T-helper 22 cell (primary cell): ENCODE results near the gene SPATA21.
"Not testable (repeated sequence)": the region's sequence is repeated elsewhere in the genome, so short reads cannot be mapped to it uniquely, and the experiment has no call there.

Experiments
- DNase-seq: peaks from one replicate; pipeline ENCODE4 v3.0.0-alpha.2; 2020; ENCODE audit warnings: low read depth

The SPATA21 gene, protein sequence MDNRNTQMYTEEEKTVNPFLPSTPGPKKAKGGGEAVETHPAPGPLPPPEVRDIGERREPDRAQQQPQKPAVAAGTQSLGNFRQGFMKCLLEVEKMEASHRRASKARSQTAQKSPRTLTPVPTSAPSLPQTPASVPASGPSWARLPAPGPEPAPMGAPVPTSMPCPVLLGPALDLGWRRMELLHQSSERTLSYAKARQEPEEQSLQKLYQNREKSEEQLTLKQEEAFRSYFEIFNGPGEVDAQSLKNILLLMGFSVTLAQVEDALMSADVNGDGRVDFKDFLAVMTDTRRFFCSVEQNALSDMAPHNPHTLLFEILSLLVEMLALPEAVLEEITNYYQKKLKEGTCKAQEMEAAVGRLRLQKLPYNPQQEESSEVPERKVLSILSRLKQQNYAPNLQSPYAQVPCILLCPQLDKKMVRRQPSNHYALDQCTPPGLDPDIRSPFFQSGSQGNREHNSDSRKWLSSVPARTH

DNA sequence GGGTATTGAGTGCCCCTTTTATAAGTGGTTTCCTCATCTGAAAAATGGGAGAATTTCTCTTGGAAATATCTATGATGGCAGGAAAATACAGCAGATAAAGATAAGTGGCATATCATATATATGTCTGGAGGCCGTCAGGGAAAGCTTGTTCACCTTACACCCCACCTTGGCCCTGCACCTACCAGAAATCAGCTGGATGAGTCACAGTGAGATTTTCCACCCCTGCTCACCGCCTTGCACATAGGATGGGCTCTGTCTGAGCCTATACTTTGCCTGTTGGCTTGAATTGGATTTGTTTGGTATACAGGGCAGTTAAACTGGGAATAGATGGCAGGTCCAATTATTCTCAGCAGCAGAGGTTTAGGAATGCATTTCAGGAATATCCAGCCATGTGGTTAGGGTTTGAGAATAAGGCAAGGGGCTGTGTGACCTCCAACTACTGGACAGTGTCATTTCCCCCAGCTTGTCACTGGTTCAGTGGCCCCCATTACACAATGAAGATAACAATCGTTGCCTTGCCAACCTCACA lies at the start of gene SPATA21:
Gene SPATA21 (minus strand): TSS at position 479 of the 529 bp plus-strand sequence. CDS start 6,053 bp downstream, outside the sequence.
- DNase-seq = no peak

DNA sequence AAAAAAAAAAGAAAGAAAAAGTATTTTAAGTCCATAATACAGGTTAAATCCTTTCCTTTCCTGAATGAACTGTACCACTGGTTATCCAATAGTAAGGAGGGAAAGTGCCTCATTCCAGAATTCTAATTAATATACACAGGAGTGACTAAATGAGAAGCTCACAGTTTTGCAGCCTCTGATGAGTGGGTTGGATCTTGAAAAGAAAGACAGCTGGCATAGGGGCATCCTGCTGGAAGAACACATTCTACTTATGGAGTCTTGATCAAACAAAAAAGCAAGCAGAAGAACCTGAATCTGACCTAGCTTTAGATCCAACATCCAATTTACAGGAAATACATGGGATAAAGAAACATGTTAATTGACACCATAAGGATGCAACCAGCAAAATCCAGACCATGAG lies 49.8 kb upstream of the SPATA21 start:
- not testable (repeated sequence) for DNase-seq

DNA sequence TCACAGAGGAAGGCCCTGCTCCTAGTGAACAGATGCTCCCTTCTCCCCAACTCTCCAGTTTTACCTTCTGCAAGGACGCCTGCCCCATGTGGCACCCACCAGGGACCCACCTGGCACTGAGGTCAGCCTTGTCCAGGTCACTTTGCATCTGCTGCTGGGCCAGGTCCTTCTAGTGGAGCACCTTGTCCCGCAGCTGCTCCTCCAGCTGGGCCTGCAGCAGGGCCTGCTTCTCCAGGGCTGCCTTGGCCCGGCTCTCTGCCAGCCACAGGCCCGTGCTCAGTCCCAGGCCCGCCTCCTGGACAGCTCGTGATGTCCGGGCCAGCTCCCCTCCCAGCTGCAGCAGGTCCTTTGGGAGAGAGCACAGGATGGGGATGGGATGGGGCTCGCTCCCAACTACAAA lies 49.1 kb upstream of the SPATA21 start:
- not testable (repeated sequence) for DNase-seq

DNA sequence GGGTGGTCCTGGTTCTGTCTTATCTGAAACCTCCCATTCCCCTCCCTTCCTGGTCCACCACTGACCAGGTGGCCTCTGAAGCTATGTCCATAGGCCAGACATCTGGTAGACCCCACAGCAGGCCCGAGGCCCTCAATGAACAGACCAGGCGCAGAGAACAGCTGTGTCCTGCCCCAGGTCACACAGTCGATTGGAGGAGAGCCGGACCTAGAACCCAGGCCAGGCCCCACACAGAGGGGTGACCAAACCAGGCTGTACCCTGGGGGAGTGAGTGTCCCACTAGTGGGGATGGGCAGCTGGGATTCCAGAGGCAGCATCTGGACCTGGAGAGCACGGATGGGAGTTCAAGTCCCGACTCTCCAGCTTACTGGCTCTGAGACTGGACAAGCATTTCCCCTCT lies 47.7 kb upstream of the SPATA21 start:
- no peak for DNase-seq

DNA sequence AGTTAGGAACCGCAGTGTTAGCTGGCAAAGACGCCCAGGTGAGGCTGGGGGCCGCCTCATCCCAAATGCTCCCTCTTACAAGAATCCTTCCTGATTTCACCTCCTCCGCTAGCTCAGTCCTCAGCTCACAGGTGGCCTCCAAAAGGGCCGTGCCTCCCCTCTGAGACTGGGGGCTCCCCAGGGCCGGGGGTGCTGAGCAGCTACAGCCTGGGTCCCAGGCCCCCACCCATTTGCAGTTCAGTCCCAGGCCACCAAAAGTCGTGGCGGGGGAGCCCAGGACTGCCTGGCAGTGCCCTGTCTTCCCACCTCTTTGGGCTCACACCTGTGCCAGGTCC lies 47.2 kb upstream of the SPATA21 start:
- no peak for DNase-seq

DNA sequence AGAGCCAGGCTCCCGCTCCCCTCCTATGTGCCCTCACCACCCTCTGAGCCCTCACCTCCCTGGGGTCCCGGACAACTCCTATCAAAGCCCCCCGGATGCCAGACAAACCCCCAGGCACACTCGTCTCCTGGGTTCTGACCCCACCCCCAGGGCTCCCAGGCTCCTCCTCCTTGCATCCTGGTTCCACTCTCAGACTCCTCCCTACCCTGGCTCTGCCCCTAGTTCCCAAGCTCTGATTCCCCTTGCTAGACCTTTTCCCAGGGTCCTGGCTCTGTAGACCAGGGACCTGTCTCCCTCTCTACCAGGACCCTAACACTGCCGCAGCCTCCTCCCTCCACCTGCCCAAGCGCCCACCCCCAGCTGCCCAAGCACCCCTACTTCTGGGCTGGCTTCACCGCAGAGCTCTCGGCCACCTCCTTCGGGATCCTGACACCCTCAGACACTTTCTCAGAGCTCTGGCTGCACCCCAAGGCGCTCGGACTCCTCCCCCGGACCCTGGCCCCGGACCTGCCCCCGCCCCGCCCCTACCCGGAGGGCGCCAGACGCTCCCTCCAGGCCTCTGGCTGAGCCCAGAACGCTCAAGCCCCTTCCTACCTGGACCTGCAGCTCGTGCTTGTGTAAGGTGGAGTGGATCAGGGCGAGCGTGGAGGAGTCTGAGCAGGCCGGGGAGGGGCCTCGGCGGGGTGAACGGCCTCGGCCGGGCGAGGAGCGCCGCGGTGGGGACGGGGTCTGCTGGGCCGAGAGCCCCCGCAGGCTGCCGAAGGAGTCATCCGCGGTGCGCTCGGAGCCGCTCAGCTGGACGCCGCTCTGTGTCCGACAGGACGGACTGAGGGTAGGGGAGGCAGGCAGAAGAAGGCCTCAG lies 46.6 kb upstream of the SPATA21 start:
- not testable (repeated sequence) for DNase-seq

DNA sequence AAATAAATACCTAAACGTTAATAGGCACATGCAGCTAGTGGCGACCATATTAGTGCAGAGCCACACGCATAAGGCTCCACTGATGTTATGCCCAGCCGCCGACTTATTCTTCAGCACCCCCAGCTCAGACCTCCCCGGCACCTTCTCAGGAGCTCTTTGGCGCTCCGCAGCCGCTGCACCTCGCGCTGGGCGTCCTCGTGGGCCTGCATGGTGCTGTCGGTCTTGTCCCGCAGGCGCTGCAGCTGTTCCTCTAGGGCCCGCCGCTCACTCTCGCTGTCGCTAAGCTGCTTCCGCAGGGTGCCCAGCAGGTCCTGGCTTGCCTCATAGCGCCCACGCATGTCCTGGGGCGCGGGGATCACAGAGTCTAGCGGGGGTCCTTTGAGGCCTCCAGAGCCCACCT lies 45.9 kb upstream of the SPATA21 start:
- DNase-seq = not testable (repeated sequence)

DNA sequence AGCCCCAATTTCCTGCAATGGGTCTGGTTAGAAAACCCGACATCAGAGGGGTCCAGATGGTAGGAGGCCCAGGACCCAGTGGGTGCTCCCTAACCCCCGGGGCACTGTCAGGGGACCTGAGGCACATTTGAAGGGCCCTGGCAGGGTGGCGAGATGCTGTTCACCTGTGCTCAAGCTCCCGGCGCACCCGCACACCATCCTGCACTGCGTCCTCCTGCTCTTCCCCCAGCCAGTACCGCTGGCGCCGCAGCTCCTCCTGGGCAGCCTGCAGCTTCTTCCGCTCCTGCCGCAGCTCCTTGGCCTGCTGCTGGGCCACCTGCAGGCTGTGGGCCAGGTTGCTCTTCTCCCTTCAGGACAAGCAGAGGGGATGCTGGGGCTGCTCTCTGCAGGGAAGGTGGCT lies 40.9 kb upstream of the SPATA21 start:
- DNase-seq = no peak

DNA sequence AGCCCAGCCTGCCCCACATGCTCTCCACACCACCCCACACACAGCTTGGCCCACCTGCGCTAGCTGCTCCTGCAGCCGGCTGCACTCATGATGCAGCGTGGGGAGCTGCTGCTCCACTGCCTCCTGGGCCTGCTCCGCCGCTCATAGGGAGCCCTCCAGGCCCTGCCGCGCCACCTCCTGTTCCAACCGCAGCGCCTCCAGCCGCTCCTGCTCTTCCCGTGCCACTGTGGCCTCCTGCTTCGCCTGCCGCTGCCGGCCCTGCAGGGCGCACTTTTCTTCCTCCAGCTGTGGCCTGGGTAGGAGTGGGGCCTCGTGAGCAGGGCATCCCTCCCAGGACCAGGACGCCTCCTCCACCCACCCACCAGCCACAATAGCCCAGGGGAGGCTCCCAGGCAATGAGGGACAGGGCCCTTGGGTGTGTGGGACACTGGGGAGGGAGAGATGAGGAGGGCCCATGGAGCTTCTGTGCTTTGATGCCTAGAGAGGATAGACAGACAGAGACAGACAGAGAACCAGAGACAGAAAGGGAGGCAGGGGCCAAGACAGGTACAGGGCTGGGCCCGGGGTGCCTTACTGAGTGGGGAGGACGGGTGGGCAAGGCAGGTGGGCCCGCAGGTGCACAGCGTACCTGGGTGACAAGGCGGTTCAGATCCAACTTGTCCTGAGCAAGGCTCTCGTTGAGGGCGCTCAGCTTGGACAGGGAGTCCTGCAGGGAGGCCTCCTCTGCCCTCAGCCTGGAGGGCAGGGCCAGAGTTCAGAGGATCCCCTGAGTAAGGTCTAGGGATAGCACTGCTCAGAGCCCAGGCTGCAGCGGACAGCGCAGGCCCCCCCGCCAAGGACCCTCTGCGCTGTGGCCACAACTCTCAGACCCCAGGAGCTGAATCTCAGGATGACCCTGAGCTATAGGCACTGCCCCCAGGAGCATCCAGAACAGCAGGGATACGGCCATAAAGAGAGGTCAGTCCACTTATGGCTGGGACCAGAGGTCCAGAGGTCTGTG lies 38.8 kb upstream of the SPATA21 start:
- not testable (repeated sequence) for DNase-seq

DNA sequence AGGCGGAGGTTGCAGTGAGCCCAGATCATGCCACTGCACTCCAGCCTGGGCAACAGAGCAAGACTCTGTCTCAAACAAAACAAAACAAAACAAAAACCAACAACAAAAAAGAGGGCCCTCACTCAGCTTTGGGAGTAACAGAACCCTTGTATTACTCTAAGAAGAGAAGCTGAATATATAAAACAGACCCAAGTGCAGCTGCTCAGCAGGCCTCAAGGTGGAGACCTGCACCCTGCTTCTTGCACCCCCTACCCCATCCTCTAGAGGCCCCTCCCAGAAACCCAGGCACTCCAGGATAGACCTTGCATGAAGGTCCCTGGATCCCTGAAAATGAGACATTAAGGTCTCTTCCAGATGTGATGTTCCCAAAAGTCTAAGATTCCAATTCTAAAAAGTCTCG lies 37.7 kb upstream of the SPATA21 start:
- not testable (repeated sequence) for DNase-seq

DNA sequence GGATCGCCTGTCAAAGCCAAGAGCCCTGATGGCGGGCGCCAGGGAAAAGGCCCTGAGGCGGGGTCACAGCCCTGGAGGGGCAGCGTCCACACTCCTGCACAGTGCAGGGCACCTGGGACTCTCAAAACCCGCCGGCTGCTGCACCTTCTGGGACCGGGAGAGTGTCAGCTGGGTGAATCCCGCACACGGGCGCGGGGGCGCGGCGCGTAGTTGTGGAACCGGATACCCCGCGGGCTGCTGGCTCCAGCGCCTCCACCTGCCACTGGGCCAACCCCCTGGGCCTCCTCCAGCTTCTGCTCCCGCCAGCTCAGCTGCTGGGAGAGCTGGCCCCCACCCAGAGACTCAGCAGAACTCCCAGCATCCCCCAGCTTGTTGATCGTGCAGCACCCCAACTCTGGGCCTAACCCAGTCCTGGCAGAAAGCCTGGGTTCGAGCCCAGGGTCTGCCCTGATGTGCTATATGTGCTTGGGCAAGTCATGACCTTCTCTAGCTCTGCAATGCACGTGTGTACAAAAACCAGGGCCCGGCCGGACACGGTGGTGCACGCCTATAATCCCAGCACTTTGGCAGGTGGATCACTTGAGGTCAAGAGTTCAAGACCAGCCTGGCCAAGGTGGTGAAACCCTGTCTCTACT lies 37.1 kb upstream of the SPATA21 start:
- no peak for DNase-seq

DNA sequence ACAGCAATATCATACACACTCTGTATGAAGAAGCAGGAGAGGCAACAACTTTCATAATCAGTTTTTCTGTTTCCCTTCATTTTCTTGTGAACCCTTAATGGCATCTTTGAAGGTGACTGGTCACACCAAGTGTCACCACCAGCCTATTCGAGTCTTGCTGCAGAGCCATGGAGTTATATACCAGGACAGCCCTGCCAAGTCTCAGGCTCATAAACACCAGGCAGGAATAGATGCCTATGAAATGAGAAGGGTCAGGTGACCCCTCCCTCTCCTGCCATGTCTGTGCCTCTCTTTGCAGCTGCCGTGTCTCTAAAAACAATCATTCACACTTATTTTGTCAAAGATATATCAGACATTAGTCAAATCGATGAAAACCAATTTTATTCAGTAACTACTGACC lies 31.3 kb upstream of the SPATA21 start:
- DNase-seq = no peak

DNA sequence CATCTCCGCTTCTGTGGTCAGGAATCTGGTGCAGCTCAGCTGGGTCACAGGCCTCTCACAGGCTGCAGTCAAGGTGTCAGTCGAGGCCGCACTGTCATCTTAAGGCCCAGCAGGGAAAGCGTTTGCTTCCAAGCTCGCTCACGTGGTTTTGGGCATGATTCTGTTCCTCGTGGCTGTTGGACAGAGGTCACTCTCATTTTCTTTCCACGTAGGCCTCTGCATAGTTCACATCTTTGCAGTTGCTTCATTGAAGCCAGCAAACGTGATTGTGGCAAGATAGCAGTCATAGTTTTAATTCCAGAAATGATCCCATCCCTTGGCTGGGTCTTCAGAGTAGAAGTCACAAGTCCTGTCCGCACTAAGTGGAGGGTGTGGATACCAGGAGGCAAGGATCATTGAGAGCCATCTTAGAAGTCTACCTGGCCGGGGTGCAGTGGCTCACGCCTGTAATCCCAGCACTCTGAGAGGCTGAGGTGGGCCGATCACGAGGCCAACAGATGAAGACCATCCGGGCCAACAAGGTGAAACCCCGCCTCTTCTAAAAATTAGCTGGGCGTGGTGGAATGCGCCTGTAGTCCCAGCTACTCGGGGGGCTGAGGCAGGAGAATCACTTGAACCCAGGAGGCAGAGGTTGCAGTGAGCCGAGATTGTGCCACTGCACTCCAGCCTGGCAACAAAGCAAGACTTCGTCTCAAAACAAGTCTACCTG lies 27.8 kb upstream of the SPATA21 start:
- no peak for DNase-seq

DNA sequence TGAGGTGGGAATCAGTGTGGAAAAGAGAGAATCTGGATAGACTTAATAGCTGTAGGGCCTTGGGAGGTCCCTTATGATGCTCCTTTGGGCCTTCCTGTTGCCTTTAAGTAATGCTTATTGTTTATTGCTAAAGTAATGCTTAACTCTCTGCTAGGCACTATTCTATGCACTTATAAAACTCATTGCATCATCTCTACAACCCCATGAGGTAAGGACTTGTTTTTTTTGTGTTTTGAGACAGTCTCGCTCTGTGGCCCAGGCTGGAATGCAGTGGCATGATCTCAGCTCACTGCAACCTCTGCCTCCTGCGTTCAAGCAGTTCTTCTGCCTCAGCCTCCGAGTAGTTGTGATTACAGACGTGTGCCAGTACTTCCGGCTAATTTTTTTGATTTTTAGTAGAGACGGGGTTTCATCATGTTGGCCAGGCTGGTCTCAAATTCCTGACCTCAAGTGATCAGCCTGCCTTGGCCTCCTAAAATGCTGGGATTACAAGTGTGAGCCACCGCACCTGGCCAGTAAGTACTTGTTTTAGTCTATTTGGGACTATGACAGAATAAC lies 25.6 kb upstream of the SPATA21 start:
- no peak for DNase-seq

DNA sequence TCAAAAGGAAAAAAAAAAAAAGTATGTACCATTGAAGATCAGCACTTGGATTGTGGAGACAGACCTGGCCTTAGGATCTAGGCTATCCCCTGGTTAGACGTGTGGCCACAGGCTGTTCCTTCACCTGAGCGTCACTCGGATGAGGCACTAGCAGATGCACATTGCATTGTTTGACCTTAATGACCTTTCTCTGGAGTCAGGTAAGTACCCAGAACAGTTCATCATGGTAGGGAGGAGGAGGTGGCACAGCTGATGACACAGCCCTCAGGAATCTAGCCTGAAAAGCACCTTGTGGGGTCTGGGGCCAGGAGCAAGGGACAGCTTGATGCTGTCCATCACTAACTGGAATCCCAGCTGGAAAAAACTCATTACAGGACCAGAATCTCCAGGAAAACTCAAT lies 24.5 kb upstream of the SPATA21 start:
- DNase-seq = no peak

DNA sequence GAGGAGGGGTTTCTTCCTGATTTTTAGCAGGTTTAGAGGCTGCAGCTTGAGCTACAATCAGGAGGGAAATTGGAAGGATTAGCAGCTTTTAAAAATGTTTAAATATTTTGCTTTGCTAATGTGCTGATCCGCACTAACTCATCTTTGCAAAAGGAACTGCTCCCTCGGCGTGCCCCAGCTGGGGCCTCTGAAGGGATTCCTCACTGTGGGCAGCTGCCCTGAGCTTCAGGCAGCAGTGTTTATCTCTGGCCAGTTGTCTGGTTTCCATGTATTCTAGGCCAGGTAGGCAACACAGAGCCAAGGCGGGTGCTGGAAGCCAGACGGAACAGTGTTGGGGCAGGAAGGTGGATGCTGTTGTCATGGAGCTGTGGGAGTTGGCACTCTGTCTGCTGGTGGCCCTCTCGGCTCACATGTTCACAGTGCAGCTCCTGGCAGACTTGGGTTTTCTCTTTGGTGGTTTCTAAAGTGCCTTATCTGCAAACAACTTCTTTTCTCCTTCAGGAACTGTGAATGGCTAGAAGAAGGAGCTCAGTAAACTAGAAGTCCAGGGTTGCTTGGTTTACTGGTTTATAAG lies 22.2 kb upstream of the SPATA21 start:
- no peak for DNase-seq

DNA sequence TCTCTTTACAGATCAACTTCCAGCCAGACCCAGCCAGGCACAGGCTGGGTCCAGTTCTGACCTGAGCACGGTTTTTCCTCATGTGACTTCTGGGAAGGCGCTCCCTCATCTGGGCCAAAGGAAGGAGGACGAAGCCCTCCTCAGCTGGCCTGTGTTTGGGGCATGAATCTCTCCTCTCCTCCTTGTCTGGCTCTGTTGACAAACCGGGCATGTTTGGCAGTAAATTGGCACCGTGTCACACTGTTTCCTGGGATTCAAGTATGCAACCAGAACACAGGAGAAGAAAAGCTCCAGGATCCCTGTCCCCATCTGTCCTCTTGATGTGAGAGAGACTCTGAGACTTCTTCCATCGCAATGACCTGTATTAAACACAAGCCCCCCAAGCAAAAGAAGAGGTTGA lies 21.6 kb upstream of the SPATA21 start:
- DNase-seq = no peak

DNA sequence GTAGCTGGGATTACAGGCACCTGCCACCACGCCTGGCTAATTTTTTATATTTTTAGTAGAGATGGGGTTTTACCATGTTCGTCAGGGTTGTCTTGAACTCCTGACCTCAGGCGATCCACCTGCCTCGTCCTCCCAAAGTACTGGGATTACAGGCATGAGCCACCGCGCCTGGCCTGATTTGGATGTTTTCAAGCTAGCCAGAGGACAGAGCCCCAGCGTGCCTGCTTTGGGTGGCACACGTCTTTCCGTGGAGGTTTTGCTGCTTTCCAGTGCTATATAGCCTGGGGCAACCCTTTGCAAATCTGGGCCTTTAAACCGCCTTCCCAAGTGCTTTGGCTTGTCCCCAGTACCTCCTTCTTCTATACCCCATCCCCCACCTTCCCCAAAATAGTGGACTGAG lies 18.9 kb upstream of the SPATA21 start:
- DNase-seq = not testable (repeated sequence)

DNA sequence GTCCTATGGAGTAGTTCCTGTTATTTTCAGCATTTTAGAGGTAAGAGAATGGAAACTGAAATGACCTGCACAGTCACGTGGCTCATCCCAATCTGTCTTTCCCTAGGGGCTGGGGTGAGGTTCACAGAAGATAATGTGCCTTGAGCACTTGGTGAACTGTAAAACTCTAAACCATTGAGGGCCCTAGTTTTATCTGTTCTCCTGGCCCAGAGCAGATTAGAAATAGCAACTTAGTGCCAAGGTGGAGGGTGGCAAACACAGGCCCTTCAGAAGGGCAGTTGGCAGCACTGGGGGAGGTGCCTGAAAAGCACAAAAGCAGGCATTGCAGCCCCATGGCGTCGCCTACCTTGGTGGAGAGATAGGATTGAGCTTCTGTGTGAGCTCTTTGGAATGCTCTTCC lies 17.7 kb upstream of the SPATA21 start:
- not testable (repeated sequence) for DNase-seq
